ENCODE measurements around the gene IRAK3.

DNA sequence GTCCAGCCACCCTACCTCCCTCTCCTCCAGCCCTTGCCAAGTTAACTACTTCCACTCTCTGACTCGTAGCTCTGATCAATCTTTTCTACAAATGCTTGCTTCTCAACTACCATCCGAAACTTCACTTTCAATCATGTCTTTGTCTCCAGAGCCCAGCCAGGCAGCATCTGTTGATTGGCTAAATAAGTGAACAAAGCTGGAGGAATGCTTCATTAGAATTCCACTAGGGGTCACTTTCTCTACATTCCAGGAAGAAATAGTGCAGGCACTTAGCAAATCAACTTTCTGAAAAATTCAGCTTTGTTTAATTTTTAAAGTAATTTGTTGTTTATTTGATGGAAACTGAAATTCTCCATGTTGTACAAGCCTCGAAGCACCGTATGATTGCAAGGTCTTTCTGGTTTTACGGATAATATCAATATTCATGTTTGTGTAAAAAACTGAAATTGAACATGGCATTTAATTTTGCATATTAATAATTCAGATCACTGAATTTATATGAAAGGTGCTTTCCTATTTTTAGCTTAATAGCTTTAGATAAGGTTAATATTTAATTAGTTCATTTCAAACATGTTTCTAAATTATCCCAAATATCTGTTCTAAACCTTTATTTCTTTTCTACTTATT is 80.9 kb downstream of the IRAK3 start:
- TF ChIP-seq CTCF (IDR thresholded peaks at IDR 0.05 in 8 of 11, conservative IDR thresholded peaks at IDR 0.05 in 3 of 11): peak; percentile 23 to 73 (median 56)
- TF ChIP-seq POLR2A (IDR thresholded peaks at IDR 0.05): no peak
